ENCODE results near the gene LMF1.
"Not testable (repeated sequence)": the region's sequence is repeated elsewhere in the genome, so short reads cannot be mapped to it uniquely, and the experiment has no call there.

Gene LMF1

GRCh38 chr16:861446-861845 is 109.3 kb downstream of the LMF1 start:
- no peak for DNase-seq

GRCh38 chr16:860891-861290 is 109.9 kb downstream of the LMF1 start:
- DNase-seq: no peak

GRCh38 chr16:858971-859370 is 111.8 kb downstream of the LMF1 start:
- DNase-seq: not testable (repeated sequence)

GRCh38 chr16:858441-858840 is 112.3 kb downstream of the LMF1 start:
- DNase-seq: not testable (repeated sequence)

- DNase-seq: no peak
Measured at GRCh38 chr16:856811-857210, 114.0 kb downstream of the LMF1 start.

- DNase-seq: no peak
Measured at GRCh38 chr16:856101-856500, 114.7 kb downstream of the LMF1 start.

- DNase-seq: no peak
Measured at GRCh38 chr16:855471-855870, 115.3 kb downstream of the LMF1 start.

- DNase-seq: no peak
Measured at GRCh38 chr16:854808-855410, 115.9 kb downstream of the LMF1 start.

- DNase-seq: no peak
Measured at GRCh38 chr16:853981-854807, 116.6 kb downstream of the LMF1 start.

- DNase-seq: no peak
Measured at GRCh38 chr16:853306-853705, 117.5 kb downstream of the LMF1 start.

- DNase-seq: no peak
Measured at GRCh38 chr16:852451-853185, 118.2 kb downstream of the LMF1 start.

GRCh38 chr16:851871-852270 is 118.9 kb downstream of the LMF1 start:
- DNase-seq: no peak

GRCh38 chr16:851209-851810 is 119.5 kb downstream of the LMF1 start:
- DNase-seq: no peak

- DNase-seq: no peak
Measured at GRCh38 chr16:850668-851067, 120.1 kb downstream of the LMF1 start.

GRCh38 chr16:848510-849253 is 122.1 kb downstream of the LMF1 start:
- no peak for DNase-seq

- no peak for DNase-seq
Measured at GRCh38 chr16:847681-848445, 122.9 kb downstream of the LMF1 start.

GRCh38 chr16:847151-847550 is 123.6 kb downstream of the LMF1 start:
- no peak for DNase-seq

GRCh38 chr16:845351-845745 is 125.4 kb downstream of the LMF1 start:
- no peak for DNase-seq

- no peak for DNase-seq
Measured at GRCh38 chr16:844638-845350, 126.0 kb downstream of the LMF1 start.

- DNase-seq: no peak
Measured at GRCh38 chr16:843771-844170, 127.0 kb downstream of the LMF1 start.

Data from activated T-cell treated with anti-CD3 and anti-CD28 coated beads, Interleukin-2, amount 50 U/mL, for 1 hour (primary cell).